A673 (cell line): ENCODE data around the gene EXT2.

Experiments used
- EZH2 ChIP-seq: fragments of 200-600 bp; sonication (generic); IDR thresholded peaks from 2 replicates; pipeline ENCODE4 v1.6.1; 2017; ENCODE audit warnings: borderline replicate concordance, low read depth, mild to moderate bottlenecking, mixed read lengths, antibody characterized with exemption, low read length; ENCODE audit not compliant: poor library complexity, severe bottlenecking
- TF ChIP-seq, protein P1 (sequence below): fragments of 300-800, 200-600 bp; sonication (generic); conservative IDR thresholded peaks from 2 replicates; pipeline ENCODE4 v1.5.1; 2017; ENCODE audit warnings: low read depth, mild to moderate bottlenecking, antibody characterized with exemption, low read length, moderate library complexity, mixed read lengths

DNA sequence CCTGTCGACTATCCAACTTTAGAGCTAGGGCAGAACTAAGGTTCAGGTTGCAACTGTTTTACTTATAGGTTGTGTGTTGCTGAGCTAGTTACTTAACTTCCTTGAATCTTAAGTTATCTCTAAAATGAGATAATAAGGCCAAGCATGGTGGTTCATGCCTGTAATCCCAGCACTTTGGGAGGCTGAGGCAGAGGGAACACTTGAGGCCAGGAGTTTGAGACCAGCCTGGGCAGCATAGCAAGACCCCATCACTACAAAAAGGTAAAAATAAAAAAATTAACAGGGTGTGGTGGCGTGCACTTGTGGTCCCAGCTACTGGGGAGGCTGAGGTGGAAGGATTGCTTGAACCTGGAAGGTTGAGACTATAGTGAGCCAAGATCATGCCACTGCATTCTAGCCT lies 27.3 kb upstream of the EXT2 start:
- TF ChIP-seq, protein P1, sequence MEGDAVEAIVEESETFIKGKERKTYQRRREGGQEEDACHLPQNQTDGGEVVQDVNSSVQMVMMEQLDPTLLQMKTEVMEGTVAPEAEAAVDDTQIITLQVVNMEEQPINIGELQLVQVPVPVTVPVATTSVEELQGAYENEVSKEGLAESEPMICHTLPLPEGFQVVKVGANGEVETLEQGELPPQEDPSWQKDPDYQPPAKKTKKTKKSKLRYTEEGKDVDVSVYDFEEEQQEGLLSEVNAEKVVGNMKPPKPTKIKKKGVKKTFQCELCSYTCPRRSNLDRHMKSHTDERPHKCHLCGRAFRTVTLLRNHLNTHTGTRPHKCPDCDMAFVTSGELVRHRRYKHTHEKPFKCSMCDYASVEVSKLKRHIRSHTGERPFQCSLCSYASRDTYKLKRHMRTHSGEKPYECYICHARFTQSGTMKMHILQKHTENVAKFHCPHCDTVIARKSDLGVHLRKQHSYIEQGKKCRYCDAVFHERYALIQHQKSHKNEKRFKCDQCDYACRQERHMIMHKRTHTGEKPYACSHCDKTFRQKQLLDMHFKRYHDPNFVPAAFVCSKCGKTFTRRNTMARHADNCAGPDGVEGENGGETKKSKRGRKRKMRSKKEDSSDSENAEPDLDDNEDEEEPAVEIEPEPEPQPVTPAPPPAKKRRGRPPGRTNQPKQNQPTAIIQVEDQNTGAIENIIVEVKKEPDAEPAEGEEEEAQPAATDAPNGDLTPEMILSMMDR, result no peak
- no peak for TF ChIP-seq EZH2
